Mucosa of stomach (tissue), 1 donor: ENCODE measurements around the gene RASAL2.

Experiments used
- H3K27me3 ChIP-seq: one replicate; pipeline ENCODE4 v1.7.0; 2013; ENCODE audit warnings: mild to moderate bottlenecking, low read length; ENCODE audit not compliant: control insufficient read depth, insufficient read depth
- H3K36me3 ChIP-seq: one replicate; pipeline ENCODE4 v1.7.0; 2013; ENCODE audit warnings: low read length; ENCODE audit not compliant: control insufficient read depth, insufficient read depth
- H3K4me1 ChIP-seq: one replicate; pipeline ENCODE4 v1.7.0; 2013; ENCODE audit warnings: mild to moderate bottlenecking, low read length; ENCODE audit not compliant: control insufficient read depth, insufficient read depth
- H3K4me3 ChIP-seq: one replicate; pipeline ENCODE4 v1.7.0; 2013; ENCODE audit warnings: low read length
- H3K9ac ChIP-seq: one replicate; pipeline ENCODE4 v1.7.0; 2013; ENCODE audit warnings: mild to moderate bottlenecking, low read length, moderate library complexity
- H3K9me3 ChIP-seq: one replicate; pipeline ENCODE4 v1.7.0; 2013; ENCODE audit warnings: mild to moderate bottlenecking, low read length, moderate library complexity; ENCODE audit not compliant: control insufficient read depth
- donor health status: Pancreatic carcinoma.

The RASAL2 gene

DNA sequence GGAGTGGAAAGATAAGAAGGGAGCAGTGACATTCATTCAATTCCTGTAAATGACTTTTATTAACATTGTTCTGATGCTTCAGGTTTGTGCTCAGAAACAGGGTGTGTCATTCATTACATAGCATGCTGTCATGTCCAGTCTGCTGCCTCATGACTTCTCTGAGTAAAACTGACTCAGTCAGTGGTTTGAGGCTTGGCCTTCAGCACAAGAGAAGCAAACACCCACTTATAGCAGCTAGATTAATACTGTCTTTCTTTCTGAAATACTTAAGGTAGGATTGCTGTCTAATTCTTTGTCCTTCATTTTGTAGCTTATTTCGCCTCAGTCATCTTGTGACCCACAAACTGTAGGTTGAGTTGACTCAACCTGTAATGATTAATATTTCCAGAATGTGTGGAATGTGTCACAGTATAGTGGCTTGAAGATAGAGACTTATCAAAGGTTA is 32.9 kb downstream of the RASAL2 start:
- H3K36me3 ChIP-seq: no peaks in the 10 kb centered on the region
- no peaks in the 10 kb centered on the region for H3K27me3 ChIP-seq
- H3K4me3 ChIP-seq: no peak overlapping the region
- H3K9me3 ChIP-seq: no peaks in the 10 kb centered on the region
- no peak overlapping the region for H3K9ac ChIP-seq
- H3K4me1 ChIP-seq: no peaks in the 10 kb centered on the region

DNA sequence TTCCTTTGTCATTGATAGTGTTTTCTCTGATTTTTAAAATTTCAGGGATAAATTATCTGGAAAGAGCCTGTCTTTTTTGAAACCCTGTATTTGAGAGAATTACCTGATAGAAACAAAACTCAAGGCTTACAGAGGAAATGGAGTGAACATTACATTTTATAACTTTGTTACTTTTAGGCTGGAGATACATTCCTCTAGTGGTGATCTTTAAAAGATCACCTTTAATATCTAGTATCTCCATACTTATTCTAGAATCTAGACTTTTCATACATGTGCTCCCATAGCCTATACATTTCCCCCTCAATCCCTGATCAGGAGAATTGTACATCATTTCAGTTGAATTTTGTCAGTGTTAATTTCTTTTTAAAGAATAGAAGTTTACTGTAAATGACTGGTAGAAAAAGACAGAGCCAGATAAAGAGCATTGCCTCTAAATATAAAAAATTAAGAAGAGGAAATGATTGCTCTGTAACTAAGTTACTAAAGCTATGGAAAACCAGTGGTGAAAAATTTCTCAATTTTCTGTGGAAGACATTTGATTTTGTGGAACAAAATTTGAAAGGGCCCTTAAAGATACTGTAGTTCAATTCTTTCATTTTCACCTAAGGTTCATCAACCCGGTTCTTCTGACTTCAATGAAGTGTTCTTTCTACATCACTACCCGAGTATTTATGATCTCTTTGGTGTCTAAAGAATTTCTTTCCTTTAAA is 33.7 kb downstream of the RASAL2 start:
- H3K4me1 ChIP-seq: no peaks in the 10 kb centered on the region
- H3K9ac ChIP-seq: no peak overlapping the region
- no peaks in the 10 kb centered on the region for H3K36me3 ChIP-seq
- H3K9me3 ChIP-seq: no peaks in the 10 kb centered on the region
- no peak overlapping the region for H3K4me3 ChIP-seq
- H3K27me3 ChIP-seq: no peaks in the 10 kb centered on the region

DNA sequence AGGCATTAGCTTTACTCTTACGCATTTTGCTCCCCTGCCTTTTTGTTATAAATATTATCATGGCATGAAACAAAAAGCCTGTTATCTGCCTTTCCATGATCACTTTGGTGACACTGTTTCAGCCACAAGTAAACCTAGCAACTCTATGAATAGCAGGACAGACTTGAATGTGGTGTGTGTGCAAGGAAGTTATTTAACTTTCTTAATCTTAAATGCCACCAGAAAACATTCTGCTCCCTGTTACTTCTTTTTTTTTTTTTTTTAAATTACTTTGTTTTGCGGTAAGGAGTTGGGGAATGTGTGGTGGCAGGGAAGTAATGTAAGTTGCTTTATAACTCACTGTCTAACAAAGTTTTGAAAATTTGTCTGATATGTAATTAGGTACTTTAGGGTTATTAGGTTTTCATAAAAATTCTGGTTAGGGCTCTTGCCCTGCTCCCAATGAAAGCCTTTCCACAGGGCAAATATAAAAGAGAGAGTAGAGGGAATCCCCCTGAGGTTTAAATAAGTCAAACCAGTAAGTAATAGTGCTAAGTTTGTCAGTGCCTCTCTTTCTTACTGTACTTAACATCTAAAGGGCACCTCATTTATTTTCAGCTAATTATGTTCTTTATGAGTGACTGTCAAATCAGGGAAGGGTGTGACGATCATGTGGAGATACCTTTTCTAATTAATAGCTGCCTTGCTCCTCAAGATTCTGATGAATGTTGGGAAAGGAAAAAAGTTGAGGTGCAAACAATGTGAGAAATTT is 39.5 kb downstream of the RASAL2 start:
- Histone ChIP-seq H3K27me3 (no peaks in the 10 kb centered on the region), H3K4me1 (peaks cover 6% of the 10 kb centered on the region), H3K4me3 (no peak overlapping the region), H3K36me3 (no peaks in the 10 kb centered on the region), H3K9ac (no peak overlapping the region), H3K9me3 (no peaks in the 10 kb centered on the region)

DNA sequence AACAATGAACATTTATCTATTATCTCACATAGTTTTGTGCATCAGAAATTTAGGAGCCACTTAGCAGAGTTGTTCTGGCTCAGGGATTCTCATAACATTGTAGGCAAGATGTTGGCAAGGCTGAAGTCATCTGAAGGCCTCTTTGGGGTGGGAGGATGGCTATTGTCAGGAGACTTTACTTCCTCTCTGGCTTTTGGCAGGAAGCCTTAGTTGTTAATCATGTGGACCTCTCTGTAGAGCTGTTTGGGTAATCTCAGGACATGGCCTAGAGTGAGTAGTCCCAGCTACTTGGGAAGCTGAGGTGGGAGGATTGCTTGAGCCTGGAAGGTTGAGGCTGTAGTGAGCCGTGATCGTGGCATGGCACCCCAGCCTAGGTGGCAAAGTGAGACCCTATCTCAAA is 40.2 kb downstream of the RASAL2 start:
- no peaks in the 10 kb centered on the region for H3K36me3 ChIP-seq

DNA sequence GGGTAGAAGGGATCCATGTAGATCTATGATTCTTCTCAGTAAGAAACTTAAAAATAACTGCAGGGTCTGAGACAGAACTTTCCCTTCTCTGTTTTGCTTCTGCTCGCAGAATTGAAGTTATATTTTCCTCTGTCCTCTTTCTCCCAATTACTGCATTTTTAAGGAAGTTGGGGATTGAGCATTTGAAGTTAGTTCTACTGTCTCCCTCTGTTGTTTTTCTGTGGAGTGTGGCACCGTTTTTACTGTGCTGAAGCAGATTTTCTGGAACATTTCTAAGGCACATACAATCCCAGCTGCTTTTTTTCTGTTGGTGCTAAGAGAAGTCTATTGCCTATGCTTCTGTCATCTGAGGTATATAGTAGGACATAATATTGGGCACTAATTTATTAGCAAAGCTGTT is 43.3 kb downstream of the RASAL2 start:
- Histone ChIP-seq H3K4me3 (no peak overlapping the region), H3K9ac (no peak overlapping the region), H3K4me1 (peaks cover 6% of the 10 kb centered on the region), H3K9me3 (no peaks in the 10 kb centered on the region), H3K36me3 (no peaks in the 10 kb centered on the region), H3K27me3 (no peaks in the 10 kb centered on the region)

More for the DNA sequence above, 40.2 kb downstream of the RASAL2 start:
- no peak overlapping the region for H3K4me3 ChIP-seq
- H3K9me3 ChIP-seq: no peaks in the 10 kb centered on the region
- H3K9ac ChIP-seq: no peak overlapping the region
- no peaks in the 10 kb centered on the region for H3K27me3 ChIP-seq
- H3K4me1 ChIP-seq: peaks cover 6% of the 10 kb centered on the region

DNA sequence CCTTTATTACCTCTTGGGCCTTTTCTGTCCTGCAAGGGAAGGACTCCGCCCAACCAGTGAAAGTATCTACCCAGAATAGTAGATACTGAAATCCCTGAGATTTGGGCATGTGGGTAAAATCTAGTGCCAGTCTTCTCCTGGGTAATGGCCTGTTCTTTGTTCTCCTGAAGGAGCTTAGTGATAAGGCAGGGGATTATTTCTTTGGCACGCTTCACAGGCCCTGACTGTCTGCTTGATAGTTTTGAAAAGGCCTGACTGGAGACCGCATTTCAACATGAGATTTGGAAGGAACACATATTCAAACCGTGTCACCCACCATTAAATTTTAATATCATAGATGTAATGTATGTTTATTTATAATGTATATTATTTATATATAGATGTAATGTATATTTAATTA is 48.9 kb downstream of the RASAL2 start:
- no peaks in the 10 kb centered on the region for H3K4me1 ChIP-seq

DNA sequence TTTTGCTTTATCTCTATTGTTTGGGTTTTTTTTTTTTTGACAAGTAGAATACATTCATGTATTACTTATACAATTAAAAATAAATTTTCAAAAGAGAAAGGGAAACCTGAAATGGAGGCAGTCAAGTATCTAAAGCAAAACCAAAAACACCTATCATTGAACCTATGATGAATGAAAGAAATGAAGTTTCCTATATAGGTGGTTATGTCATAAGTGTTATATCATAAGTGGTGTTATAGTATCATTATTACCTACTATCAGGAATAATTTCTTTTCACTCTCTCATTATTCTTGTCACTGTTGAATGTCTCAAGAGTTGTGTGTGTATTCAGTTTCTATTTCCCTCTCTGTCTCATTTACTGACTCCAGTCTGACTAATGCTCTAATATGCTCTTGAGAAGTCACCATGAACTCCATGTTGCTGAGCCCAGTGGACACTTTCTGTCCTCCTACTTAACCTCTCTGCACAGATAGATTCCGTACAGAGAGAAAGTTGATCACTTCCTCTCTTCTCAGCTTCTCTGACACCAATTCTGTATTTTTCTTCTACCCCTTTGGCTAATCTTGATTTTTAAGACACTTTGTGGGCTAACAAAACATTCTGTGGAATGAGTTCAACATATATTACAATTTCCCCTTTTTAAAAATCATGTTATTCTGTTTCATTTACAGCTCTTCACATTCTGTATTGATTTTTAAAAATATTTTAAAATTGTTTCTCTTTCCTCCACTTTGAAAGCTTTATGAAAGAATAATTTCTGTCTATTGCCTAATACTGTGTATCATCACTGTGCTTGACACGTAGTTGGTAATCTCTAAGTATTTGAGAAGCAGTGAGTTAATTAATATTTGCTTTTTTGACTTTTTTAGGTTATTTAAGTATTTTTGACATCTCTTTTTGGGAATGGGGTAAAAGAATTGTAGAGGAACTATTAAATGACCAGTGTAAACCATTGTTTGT is 50.1 kb downstream of the RASAL2 start:
- Histone ChIP-seq H3K4me1 (no peaks in the 10 kb centered on the region), H3K9ac (no peak overlapping the region), H3K27me3 (no peaks in the 10 kb centered on the region), H3K9me3 (no peaks in the 10 kb centered on the region), H3K36me3 (no peaks in the 10 kb centered on the region), H3K4me3 (no peak overlapping the region)

More for the DNA sequence above, 48.9 kb downstream of the RASAL2 start:
- H3K9ac ChIP-seq: no peak overlapping the region
- no peaks in the 10 kb centered on the region for H3K27me3 ChIP-seq
- H3K9me3 ChIP-seq: no peaks in the 10 kb centered on the region
- H3K36me3 ChIP-seq: no peaks in the 10 kb centered on the region
- no peak overlapping the region for H3K4me3 ChIP-seq

DNA sequence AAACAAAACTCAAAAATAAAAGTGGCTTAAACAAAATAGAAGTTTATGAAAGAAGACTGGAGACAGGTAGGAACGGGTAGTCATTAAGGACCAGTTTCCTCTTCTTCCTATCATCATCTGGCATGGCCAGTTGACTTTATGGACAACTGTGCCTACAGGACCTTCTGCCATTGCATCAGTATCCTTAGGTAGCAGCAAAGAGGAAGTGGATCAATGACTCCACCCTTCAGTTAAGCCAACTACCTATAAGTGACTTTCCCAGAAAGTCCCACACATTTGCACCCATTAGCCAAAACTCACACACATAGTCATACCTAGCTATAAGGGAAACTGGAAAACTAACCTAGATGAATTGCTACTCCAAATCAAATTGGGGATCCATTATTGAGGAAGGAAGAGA is 51.7 kb downstream of the RASAL2 start:
- no peaks in the 10 kb centered on the region for H3K9me3 ChIP-seq

DNA sequence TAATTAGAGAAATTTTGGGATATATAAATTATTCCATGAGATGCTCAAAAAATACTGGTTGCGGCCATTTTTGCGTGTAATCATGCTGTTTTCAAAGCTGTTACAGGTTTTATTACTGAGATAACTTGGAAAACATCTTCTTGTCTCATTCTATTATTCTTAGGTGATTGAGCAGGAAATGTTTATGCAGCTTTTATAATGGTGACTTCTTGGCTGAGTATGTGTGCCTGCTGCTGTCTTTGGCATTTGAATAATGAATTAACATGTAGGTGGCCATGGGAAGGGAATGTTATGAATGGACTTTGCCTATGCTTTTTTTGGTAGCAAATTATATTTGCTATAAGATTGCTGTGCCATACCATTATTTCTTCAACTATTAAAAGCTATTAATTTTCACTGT is 52.5 kb downstream of the RASAL2 start:
- Histone ChIP-seq H3K4me3 (no peak overlapping the region), H3K9me3 (no peaks in the 10 kb centered on the region), H3K4me1 (no peaks in the 10 kb centered on the region), H3K9ac (no peak overlapping the region), H3K36me3 (no peaks in the 10 kb centered on the region), H3K27me3 (no peaks in the 10 kb centered on the region)

More for the DNA sequence above, 51.7 kb downstream of the RASAL2 start:
- Histone ChIP-seq H3K4me3 (no peak overlapping the region), H3K4me1 (no peaks in the 10 kb centered on the region), H3K36me3 (no peaks in the 10 kb centered on the region), H3K27me3 (no peaks in the 10 kb centered on the region), H3K9ac (no peak overlapping the region)

DNA sequence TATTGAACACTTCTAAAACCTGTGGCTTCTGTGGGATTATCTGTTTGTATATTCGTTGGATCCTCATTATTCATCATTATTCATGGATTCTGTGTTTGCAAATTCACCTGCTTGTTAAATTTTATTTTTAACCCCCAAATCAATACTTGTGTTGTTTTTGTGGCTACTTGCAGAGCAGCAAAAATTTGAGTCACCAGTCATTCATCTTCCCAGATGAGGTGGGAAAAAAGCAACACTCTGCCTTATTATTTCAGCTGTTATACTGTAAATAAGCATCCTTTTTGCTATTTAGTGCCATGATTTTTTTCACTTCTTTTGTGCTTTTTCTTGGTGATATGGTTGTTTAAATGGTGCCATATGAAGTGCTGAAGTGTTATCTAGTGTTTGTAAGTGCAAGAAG is 56.7 kb downstream of the RASAL2 start:
- Histone ChIP-seq H3K4me3 (no peak overlapping the region), H3K9ac (no peak overlapping the region), H3K4me1 (no peaks in the 10 kb centered on the region), H3K9me3 (no peaks in the 10 kb centered on the region), H3K36me3 (no peaks in the 10 kb centered on the region), H3K27me3 (no peaks in the 10 kb centered on the region)

DNA sequence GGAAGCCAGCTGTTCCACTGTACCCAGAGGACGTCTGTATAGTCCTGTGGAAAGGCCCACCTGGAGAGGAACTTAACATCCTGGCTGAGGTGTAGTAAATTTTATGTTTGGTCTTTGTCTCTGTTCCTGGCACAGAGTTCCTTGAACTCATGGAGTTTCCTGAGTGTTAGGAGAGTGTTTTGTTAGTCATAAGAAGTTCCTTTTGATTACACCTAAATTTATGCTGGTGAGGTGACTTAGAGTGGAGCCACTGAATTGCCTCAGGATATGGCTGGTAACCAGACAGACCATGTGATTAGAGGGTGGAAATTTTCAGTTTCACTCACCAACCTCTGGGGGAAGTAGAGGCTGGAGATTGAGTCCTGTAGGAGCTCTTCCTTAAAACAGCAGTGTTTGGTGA is 57.9 kb downstream of the RASAL2 start:
- Histone ChIP-seq H3K27me3 (no peaks in the 10 kb centered on the region), H3K9me3 (no peaks in the 10 kb centered on the region), H3K9ac (no peak overlapping the region), H3K4me1 (no peaks in the 10 kb centered on the region), H3K36me3 (no peaks in the 10 kb centered on the region), H3K4me3 (no peak overlapping the region)
